Neural progenitor cell (in vitro differentiated cells): ENCODE data around the gene CEP131. TPM values are rescaled to one million over a fixed set of nuclear protein-coding genes. Genes with fewer than 3 reads are reported as not detected.

Source experiments
- DNase-seq: peaks from one replicate; pipeline ENCODE4 v3.0.0-alpha.2; 2016; ENCODE audit warnings: low spot score
- H2AFZ ChIP-seq: fragments of 200-600 bp; sonication (generic); replicated peaks from 2 replicates; pipeline ENCODE4 v1.6.1; 2016; ENCODE audit warnings: antibody characterized with exemption
- H3F3A ChIP-seq: fragments of 200-600 bp; sonication (generic); 2 replicates; pipeline ENCODE4 v1.6.1; 2016; ENCODE audit warnings: antibody characterized with exemption, low read depth
- H3K27ac ChIP-seq: fragments of 200-600 bp; sonication (generic); 2 replicates; pipeline ENCODE4 v1.5.1; 2016; ENCODE audit warnings: mild to moderate bottlenecking
- H3K27me3 ChIP-seq: fragments of 200-600 bp; sonication (generic); 2 replicates; pipeline ENCODE4 v1.6.1; 2016; ENCODE audit warnings: mild to moderate bottlenecking, moderate library complexity
- H3K36me3 ChIP-seq: fragments of 200-600 bp; sonication (generic); 2 replicates; pipeline ENCODE4 v1.5.1; 2016
- H3K4me1 ChIP-seq: fragments of 200-600 bp; sonication (generic); 2 replicates; pipeline ENCODE4 v1.6.1; 2016; ENCODE audit warnings: mixed run types
- H3K4me2 ChIP-seq: fragments of 200-600 bp; sonication (generic); 2 replicates; pipeline ENCODE4 v1.6.1; 2016
- H3K4me3 ChIP-seq: fragments of 200-600 bp; sonication (generic); 2 replicates; pipeline ENCODE4 v1.5.1; 2016
- H3K79me2 ChIP-seq: fragments of 200-600 bp; sonication (generic); 2 replicates; pipeline ENCODE4 v1.6.1; 2016; ENCODE audit warnings: low read depth
- H3K9ac ChIP-seq: fragments of 200-600 bp; sonication (generic); 2 replicates; pipeline ENCODE4 v1.6.1; 2016
- H3K9me3 ChIP-seq: fragments of 200-600 bp; sonication (generic); 2 replicates; pipeline ENCODE4 v1.5.1; 2016; ENCODE audit warnings: low read depth
- H4K20me1 ChIP-seq: fragments of 200-600 bp; sonication (generic); 2 replicates; pipeline ENCODE4 v1.6.1; 2016; ENCODE audit warnings: low read depth
- H3K27ac Mint-ChIP-seq: 3 replicates; pipeline ENCODE4 v1.8.0; 2021; ENCODE audit warnings: mixed read lengths
- H3K27me3 Mint-ChIP-seq: 2 replicates; pipeline ENCODE4 v1.8.0; 2022; ENCODE audit warnings: low read depth, mild to moderate bottlenecking, inconsistent platforms, moderate library complexity, mixed read lengths; ENCODE audit not compliant: insufficient read depth
- H3K36me3 Mint-ChIP-seq: 3 replicates; pipeline ENCODE4 v1.8.0; 2021; ENCODE audit warnings: mixed read lengths
- H3K4me1 Mint-ChIP-seq: 3 replicates; pipeline ENCODE4 v1.8.0; 2021; ENCODE audit warnings: mixed read lengths
- H3K4me3 Mint-ChIP-seq: 3 replicates; pipeline ENCODE4 v1.8.0; 2021; ENCODE audit warnings: mild to moderate bottlenecking, moderate library complexity, mixed read lengths
- H3K9me3 Mint-ChIP-seq: 3 replicates; pipeline ENCODE4 v1.8.0; 2020; ENCODE audit warnings: mixed read lengths
- CTCF ChIP-seq: fragments of 200-600 bp; sonication (generic); IDR thresholded peaks from 2 replicates; pipeline ENCODE4 v1.5.1; 2017; ENCODE audit warnings: antibody characterized with exemption, mild to moderate bottlenecking
- EZH2 ChIP-seq: fragments of 200-600 bp; sonication (generic); IDR thresholded peaks from 2 replicates; pipeline ENCODE4 v1.6.1; 2017; ENCODE audit warnings: antibody characterized with exemption, mild to moderate bottlenecking, moderate library complexity
- EZH2phosphoT487 ChIP-seq: fragments of 200-600 bp; sonication (generic); IDR thresholded peaks from 2 replicates; pipeline ENCODE4 v1.6.1; 2017; ENCODE audit warnings: antibody characterized with exemption
- total RNA-seq: library from RNA; depleted of rRNA; stranded (reverse); fragments of >200 nt; gene quantifications from 2 replicates; pipeline ENCODE4 v1.2.3, GENCODE V29; 2015; ENCODE audit warnings: low replicate concordance

The CEP131 gene
- total RNA-seq, 1 donor from 2014 or later: 7.7 TPM

DNA sequence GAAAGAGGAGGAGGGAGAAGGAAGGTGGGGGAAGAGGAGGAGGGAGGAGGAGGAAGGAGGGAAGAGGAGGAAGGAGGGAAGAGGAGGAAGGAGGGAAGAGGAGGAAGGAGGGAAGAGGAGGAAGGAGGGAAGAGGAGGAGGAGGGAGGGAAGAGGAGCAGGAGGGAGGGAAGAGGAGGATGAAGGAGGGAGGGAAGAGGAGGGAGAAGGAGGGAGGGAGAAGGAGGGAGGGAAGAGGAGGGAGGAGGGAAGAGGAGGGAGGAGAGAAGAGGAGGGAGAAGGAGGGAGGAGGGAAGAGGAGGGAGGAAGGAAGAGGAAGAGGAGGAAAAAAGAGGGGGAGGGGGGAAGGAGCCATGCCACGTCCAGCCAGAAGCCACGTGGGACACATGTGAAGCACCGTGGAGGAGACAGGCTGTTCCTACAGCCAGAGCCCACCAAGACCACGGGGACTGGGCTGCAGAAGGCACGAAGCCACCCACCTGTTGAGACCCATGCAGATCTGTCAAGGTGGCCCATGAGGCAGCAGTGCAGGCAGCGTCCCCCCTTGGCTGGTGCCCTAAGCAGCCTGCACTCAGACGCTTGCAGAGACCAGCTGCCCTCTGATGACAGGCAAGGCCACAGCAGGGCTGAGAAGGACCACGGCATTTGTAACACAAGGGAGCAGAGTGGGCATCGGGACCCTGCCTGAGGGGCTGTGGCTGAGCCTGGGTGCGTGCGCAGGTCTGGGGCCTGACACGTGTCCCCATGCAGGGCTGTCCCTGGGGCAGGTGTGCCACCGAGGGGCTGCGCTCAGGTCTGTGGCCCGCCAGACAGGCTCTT is 26.7 kb upstream of the CEP131 start:
- no peak overlapping the region for H3K27ac Mint-ChIP-seq
- peaks cover 11% of the 10 kb centered on the region for H3F3A ChIP-seq
- H3K4me1 ChIP-seq: no peaks in the 10 kb centered on the region
- H3K9ac ChIP-seq: no peak overlapping the region
- H3K4me1 Mint-ChIP-seq: peaks cover 31% of the 10 kb centered on the region
- H3K27ac ChIP-seq: no peak overlapping the region
- no peaks in the 10 kb centered on the region for H3K79me2 ChIP-seq
- H2AFZ ChIP-seq: no peak overlapping the region
- H3K9me3 ChIP-seq: no peaks in the 10 kb centered on the region
- H3K27me3 Mint-ChIP-seq: peaks cover 10% of the 10 kb centered on the region
- H3K4me2 ChIP-seq: no peak overlapping the region
- H3K9me3 Mint-ChIP-seq: no peaks in the 10 kb centered on the region
- peaks cover 8% of the 10 kb centered on the region for H3K36me3 Mint-ChIP-seq
- no peaks in the 10 kb centered on the region for H3K27me3 ChIP-seq
- peaks cover 18% of the 10 kb centered on the region for H4K20me1 ChIP-seq
- H3K4me3 ChIP-seq: no peak overlapping the region
- H3K36me3 ChIP-seq: no peaks in the 10 kb centered on the region
- TF ChIP-seq EZH2: no peak
- no peak for TF ChIP-seq EZH2phosphoT487
- TF ChIP-seq CTCF: no peak
- no peak for DNase-seq
- no peak overlapping the region for H3K4me3 Mint-ChIP-seq

DNA sequence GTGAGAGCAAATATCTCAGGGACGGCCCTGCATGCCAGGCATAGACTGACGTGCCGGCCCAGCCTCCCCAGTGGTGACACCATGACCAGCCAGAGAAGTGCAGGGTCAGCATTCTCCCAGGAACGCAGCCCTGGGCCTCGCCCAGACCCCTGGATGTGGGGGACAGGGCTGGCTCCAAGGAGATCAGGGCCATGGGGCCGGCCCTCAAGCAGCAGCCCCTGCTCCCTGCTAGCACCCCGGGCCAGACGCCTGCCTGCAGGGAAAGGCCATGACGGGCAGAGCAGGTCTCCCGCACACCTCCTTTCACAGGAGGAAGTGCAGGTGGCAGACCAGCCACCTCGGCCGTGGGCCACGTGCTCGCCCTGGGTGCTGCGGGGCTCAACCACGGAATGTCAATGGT is 25.9 kb upstream of the CEP131 start:
- Mint-ChIP-seq H3K27ac (peak overlapping the region; percentile 82), H3K4me3 (peak overlapping the region; percentile 53), H3K4me1 (peaks cover 26% of the 10 kb centered on the region), H3K36me3 (peaks cover 6% of the 10 kb centered on the region), H3K27me3 (peaks cover 7% of the 10 kb centered on the region), H3K9me3 (no peaks in the 10 kb centered on the region)
- Histone ChIP-seq H3K9ac (no peak overlapping the region), H3K79me2 (no peaks in the 10 kb centered on the region), H3K4me3 (no peak overlapping the region), H3K36me3 (no peaks in the 10 kb centered on the region), H3K4me1 (no peaks in the 10 kb centered on the region), H4K20me1 (peaks cover 14% of the 10 kb centered on the region), H3K27me3 (no peaks in the 10 kb centered on the region), H3K9me3 (no peaks in the 10 kb centered on the region), H2AFZ (no peak overlapping the region), H3K4me2 (no peak overlapping the region), H3K27ac (no peak overlapping the region), H3F3A (peaks cover 6% of the 10 kb centered on the region)
- no peak for TF ChIP-seq EZH2
- no peak for TF ChIP-seq EZH2phosphoT487
- TF ChIP-seq CTCF: no peak
- DNase-seq: no peak

DNA sequence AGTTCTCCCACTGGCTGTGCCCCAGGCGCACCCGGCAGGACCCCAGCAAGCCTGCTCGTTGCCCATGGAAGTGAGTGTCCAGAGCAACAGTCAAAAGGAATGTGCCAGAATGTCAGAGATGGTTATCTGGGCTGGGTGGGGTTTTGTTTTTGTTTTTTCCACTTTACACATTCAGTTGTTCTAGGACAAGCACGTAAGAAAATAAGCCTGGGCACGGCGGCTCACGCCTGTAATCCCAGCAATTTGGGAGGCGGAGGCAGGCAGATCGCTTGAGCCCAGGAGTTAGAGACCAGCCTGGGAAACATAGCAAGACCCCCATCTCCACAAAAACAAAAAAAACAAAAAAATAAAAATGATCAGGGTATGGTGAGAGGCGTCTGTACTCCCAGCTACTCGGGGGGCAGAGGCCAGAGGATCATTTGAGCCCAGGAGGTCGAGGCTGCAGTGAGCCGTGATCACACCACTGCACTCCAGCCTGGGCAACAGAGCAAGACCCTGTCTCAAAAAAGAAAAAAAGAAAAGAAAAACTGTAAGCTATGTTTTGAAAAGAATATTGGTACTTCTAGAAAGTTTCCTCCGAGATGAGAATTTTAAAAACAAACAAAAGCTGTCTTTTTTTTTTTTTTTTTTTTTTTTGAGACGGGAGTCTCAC is 24.7 kb upstream of the CEP131 start:
- Histone ChIP-seq H4K20me1 (peaks cover 12% of the 10 kb centered on the region), H3K4me1 (no peaks in the 10 kb centered on the region), H3K4me3 (no peak overlapping the region), H3K27ac (no peak overlapping the region), H3K79me2 (no peaks in the 10 kb centered on the region), H3K27me3 (no peaks in the 10 kb centered on the region), H3F3A (peaks cover 8% of the 10 kb centered on the region), H2AFZ (no peak overlapping the region), H3K36me3 (no peaks in the 10 kb centered on the region), H3K9me3 (no peaks in the 10 kb centered on the region), H3K9ac (no peak overlapping the region), H3K4me2 (no peak overlapping the region)
- DNase-seq: no peak
- peaks cover 15% of the 10 kb centered on the region for H3K4me1 Mint-ChIP-seq
- peaks cover 4% of the 10 kb centered on the region for H3K27me3 Mint-ChIP-seq
- TF ChIP-seq CTCF (no peak), EZH2 (no peak), EZH2phosphoT487 (no peak)
- no peak overlapping the region for H3K27ac Mint-ChIP-seq
- H3K36me3 Mint-ChIP-seq: peaks cover 2% of the 10 kb centered on the region
- no peaks in the 10 kb centered on the region for H3K9me3 Mint-ChIP-seq
- H3K4me3 Mint-ChIP-seq: no peak overlapping the region
